GM10266 (cell line): Measurements from ENCODE around the gene ATP6V1G2.

ENCODE experiments used
- DNase-seq: peaks from one replicate; pipeline ENCODE4 v3.0.0; 2012; ENCODE audit errors: extremely low spot score
- CTCF ChIP-seq: IDR thresholded peaks from 2 replicates; pipeline ENCODE4 v1.5.1; 2012; ENCODE audit warnings: mild to moderate bottlenecking, low read depth; ENCODE audit not compliant: control insufficient read depth, insufficient read depth; ENCODE audit errors: missing control alignments

The ATP6V1G2 gene

GRCh38 chr6:31567531-31568370 is 21.3 kb upstream of the ATP6V1G2 start:
- no peak for TF ChIP-seq CTCF
- no peak for DNase-seq

GRCh38 chr6:31560697-31561058 is 14.3 kb upstream of the ATP6V1G2 start:
- no peak for TF ChIP-seq CTCF
- DNase-seq, result no peak

GRCh38 chr6:31559958-31560696 is 13.7 kb upstream of the ATP6V1G2 start:
- no peak for TF ChIP-seq CTCF
- peak; percentile 70 for DNase-seq

GRCh38 chr6:31559606-31559957 is 13.2 kb upstream of the ATP6V1G2 start:
- no peak for TF ChIP-seq CTCF
- no peak for DNase-seq

GRCh38 chr6:31558631-31559500 is 12.5 kb upstream of the ATP6V1G2 start:
- no peak for TF ChIP-seq CTCF
- DNase-seq, result peak; percentile 68

- no peak for DNase-seq
- no peak for TF ChIP-seq CTCF
Observed at GRCh38 chr6:31558318-31558625, 11.9 kb upstream of the ATP6V1G2 start.
